Brain microvascular endothelial cell (primary cell): Measurements from ENCODE around the gene INCA1.

ENCODE experiments used
- DNase-seq: peaks from one replicate; pipeline ENCODE4 v3.0.0-alpha.2; 2020
- H3K27ac ChIP-seq: fragments of 250-450 bp; sonication (Bioruptor Pico); 2 replicates; pipeline ENCODE4 v1.5.1; 2020; ENCODE audit warnings: mild to moderate bottlenecking, moderate library complexity
- H3K27me3 ChIP-seq: fragments of 250-450 bp; sonication (Bioruptor Pico); replicated peaks from 2 replicates; pipeline ENCODE4 v1.5.1; 2020; ENCODE audit warnings: mild to moderate bottlenecking
- H3K36me3 ChIP-seq: fragments of 250-450 bp; sonication (Bioruptor Pico); replicated peaks from 2 replicates; pipeline ENCODE4 v1.5.1; 2020; ENCODE audit warnings: mild to moderate bottlenecking
- H3K4me3 ChIP-seq: 2 replicates; pipeline ENCODE4 v1.5.1; 2011; ENCODE audit warnings: low read depth, mild to moderate bottlenecking, control low read depth, low read length, moderate library complexity
- in situ Hi-C: cut with HindIII; loops from 2 replicates; pipeline ENCODE4 v1.10.0; 2017; ENCODE audit warnings: low sequenced_read_pairs, low pct_ligation_motif_present
- TF ChIP-seq, protein P1 (sequence below): IDR thresholded peaks from 2 replicates; pipeline ENCODE4 v1.5.1; 2011; ENCODE audit warnings: low read depth, mild to moderate bottlenecking, moderate library complexity, low read length, control low read depth, inconsistent platforms; ENCODE audit errors: missing control alignments

Gene INCA1

GRCh38 chr17:5002121-5002788 is 4.9 kb upstream of the INCA1 start:
- Histone ChIP-seq H3K4me3 (no peak overlapping the region), H3K27ac (no peak overlapping the region), H3K36me3 (peaks cover 61% of the 10 kb centered on the region), H3K27me3 (no peaks in the 10 kb centered on the region)
- in situ Hi-C loops = no loop called here
- TF ChIP-seq, protein P1, sequence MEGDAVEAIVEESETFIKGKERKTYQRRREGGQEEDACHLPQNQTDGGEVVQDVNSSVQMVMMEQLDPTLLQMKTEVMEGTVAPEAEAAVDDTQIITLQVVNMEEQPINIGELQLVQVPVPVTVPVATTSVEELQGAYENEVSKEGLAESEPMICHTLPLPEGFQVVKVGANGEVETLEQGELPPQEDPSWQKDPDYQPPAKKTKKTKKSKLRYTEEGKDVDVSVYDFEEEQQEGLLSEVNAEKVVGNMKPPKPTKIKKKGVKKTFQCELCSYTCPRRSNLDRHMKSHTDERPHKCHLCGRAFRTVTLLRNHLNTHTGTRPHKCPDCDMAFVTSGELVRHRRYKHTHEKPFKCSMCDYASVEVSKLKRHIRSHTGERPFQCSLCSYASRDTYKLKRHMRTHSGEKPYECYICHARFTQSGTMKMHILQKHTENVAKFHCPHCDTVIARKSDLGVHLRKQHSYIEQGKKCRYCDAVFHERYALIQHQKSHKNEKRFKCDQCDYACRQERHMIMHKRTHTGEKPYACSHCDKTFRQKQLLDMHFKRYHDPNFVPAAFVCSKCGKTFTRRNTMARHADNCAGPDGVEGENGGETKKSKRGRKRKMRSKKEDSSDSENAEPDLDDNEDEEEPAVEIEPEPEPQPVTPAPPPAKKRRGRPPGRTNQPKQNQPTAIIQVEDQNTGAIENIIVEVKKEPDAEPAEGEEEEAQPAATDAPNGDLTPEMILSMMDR = no peak
- DNase-seq = no peak

GRCh38 chr17:5000237-5000639 is 2.9 kb upstream of the INCA1 start:
- DNase-seq = no peak
- H3K27ac ChIP-seq = no peak overlapping the region
- in situ Hi-C loops = no loop called here

GRCh38 chr17:4999430-5000093 is 2.2 kb upstream of the INCA1 start:
- H3K27ac ChIP-seq = no peak overlapping the region
- peak overlapping the region; percentile 86 for H3K4me3 ChIP-seq
- in situ Hi-C loops = no loop called here
- DNase-seq = no peak
- peaks cover 36% of the 10 kb centered on the region for H3K36me3 ChIP-seq
- TF ChIP-seq, protein P1 = no peak
- no peaks in the 10 kb centered on the region for H3K27me3 ChIP-seq

More at GRCh38 chr17:5000237-5000639, 2.9 kb upstream of the INCA1 start:
- H3K36me3 ChIP-seq = peaks cover 42% of the 10 kb centered on the region
- H3K4me3 ChIP-seq = no peak overlapping the region
- no peaks in the 10 kb centered on the region for H3K27me3 ChIP-seq
- TF ChIP-seq, protein P1 = no peak

- no peak overlapping the region for H3K27ac ChIP-seq
- in situ Hi-C loops = no loop called here
These were observed 1.6 kb upstream of the INCA1 start for GRCh38 chr17:4998732-4999429.

GRCh38 chr17:4998027-4998731 is 857 bp upstream of the INCA1 start:
- TF ChIP-seq, protein P1 = no peak
- H3K27ac ChIP-seq = peak overlapping the region; percentile 10

More at GRCh38 chr17:4998732-4999429, 1.6 kb upstream of the INCA1 start:
- peak overlapping the region; percentile 86 for H3K4me3 ChIP-seq
- peaks cover 29% of the 10 kb centered on the region for H3K36me3 ChIP-seq
- no peaks in the 10 kb centered on the region for H3K27me3 ChIP-seq
- DNase-seq = no peak
- TF ChIP-seq, protein P1 = no peak

More at GRCh38 chr17:4998027-4998731, 857 bp upstream of the INCA1 start:
- Histone ChIP-seq H3K36me3 (peaks cover 22% of the 10 kb centered on the region), H3K27me3 (no peaks in the 10 kb centered on the region), H3K4me3 (peak overlapping the region; percentile 86)
- in situ Hi-C loops = no loop called here
- DNase-seq = no peak
